Measurements from ENCODE around the gene MARF1.
"Not testable (repeated sequence)": the region's sequence is repeated elsewhere in the genome, so short reads cannot be mapped to it uniquely, and the experiment has no call there.

The MARF1 gene

GRCh38 chr16:15652293-15653001 lies 9.5 kb upstream of the MARF1 start:
- DNase-seq: no peak

- DNase-seq: no peak
Measured at GRCh38 chr16:15650698-15651171, 7.8 kb upstream of the MARF1 start.

GRCh38 chr16:15650019-15650697 lies 7.2 kb upstream of the MARF1 start, which contains the start of gene NDE1:
TSS of gene NDE1 (plus strand) at chr16:15650245. CDS start at chr16:15664779, 14,534 bp downstream.
- DNase-seq: peak; percentile 76

- DNase-seq: no peak
Measured at GRCh38 chr16:15649727-15650018, 6.7 kb upstream of the MARF1 start.

DNA sequence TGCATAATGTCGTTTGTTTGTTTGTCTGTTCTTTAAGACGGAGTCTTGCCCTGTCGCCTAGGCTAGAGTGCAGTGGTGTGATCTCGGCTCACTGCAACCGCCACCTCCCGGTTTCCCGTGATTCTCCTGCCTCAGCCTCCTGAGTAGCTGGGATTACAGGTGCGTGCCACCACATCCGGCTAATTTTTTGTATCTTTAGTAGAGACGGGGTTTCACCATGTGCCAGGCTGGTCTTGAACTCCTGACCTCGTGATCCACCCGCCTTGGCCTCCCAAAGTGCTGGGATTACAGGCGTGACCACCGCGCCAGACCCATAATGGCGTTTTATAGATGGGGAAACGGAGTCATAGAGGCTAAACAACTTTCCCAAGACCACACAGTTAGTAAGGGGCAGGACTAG lies 6.4 kb upstream of the MARF1 start:
- DNase-seq: not testable (repeated sequence)

DNA sequence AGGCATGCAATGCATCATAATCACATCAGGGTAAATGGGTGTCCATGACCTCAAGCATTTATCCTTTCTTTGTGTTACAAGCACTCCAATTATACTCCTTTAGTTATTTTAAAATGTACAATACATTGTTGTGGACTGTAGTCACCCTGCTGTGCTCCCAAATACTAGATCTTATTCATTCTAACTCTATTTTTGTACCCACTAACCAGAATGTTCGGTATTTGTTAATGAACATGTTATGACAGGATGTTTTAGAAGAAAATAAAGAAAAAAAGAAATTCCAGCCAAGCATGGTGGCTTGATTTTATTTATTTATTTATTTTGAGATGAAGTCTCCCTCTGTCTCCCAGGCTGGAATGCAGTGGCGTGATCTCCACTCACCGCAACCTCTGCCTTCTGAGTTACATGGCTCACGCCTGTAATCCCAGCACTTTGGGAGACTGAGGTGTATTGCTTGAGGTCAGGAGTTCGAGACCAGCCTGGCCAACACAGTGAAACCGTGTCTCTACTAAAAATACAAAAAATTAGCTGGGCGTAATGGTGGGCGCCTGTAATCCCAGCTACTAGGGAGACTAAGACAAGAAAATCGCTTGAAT lies 5.3 kb upstream of the MARF1 start:
- DNase-seq: no peak

DNA sequence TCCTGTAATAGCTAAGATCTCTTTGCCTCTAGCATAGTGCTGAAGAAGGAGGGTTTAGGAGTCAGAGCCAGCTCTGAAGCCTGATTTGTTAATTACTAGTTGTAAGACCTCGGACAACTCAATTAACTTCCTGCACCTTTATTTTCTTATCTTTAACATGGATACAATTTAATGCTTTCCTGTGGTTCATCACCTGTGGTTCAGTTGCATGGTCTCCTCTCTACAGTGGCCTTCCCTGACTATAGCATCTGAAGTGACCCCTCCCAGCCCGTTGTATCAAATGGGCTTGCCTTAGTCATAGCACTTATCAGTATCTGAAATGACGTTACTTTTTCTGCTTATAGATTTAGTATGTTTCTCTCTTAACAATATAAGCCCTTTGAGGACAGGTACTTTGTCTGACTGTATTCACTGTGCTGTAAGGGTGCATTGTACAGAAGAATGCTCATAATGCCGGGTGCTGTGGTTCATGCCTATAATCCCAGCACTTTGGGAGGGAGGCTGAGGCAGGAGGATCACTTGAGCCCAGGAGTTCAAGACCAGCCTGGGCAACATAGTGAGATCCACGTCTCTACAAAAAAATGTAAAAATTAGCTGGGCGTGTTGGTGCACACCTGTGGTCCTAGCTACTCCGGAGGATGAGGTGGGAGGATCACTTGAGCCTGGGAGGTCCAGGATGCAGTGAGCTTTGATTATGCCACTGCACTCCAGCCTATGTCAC lies 4.5 kb upstream of the MARF1 start:
- DNase-seq: no peak

DNA sequence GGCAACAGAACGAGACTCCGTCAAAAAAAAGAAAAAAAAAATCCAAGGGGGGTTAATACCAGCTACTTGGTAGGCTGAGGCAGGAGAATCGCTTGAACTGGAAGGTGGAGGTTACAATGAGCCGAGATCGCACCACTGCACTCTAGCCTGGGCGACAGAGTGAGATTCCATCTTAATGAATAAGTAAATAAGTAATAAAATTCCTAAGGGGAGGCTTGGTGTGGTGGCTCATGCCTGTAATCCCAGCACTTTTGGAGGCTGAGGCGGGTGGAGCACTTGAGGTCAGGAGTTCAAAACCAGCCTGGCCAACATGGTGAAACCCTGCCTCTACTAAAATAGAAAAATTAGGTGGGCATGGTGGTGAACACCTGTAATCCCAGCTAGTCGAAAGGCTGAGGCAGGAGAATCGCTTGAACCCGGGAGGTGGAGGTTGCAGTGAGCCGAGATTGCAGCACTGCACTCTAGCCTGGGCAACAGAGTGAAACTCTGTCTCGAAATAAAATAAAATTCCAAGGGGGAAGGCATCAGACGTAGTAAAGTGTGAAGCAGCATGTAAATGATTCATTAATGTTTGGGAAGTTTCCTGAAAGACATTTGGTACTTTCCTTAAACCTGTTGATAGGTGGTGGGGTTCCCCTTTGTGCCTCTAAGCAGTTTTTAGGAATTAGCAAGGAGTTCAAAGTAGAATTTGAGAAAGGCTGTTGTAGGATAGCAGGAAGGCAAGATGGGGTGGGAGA lies 3.8 kb upstream of the MARF1 start:
- DNase-seq: not testable (repeated sequence)

DNA sequence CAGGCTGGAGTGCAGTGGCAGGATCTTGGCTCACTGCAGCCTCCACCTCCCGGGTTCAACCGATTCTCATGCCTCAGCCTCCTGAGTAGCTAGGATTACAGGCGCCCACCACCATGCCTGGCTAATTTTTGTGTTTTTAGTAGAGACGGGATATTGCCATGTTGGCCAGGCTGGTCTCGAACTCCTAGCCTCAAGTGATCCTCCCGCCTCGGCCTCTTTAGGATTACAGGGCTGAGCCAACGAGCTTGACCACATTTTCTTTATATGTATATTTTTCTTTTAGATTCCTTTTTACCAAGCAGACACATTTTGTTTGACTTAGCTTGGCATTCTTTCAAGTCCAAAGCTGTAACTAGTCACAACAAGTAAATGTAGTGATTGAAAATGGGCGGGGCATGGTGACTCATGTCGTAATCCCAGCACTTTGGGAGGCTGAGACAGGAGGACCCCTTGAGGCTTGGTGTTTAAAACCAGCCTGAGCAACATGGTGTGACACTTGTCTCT lies 2.1 kb upstream of the MARF1 start:
- not testable (repeated sequence) for DNase-seq

- no peak for DNase-seq
Measured at GRCh38 chr16:15644267-15644961, 1.5 kb upstream of the MARF1 start.

DNA sequence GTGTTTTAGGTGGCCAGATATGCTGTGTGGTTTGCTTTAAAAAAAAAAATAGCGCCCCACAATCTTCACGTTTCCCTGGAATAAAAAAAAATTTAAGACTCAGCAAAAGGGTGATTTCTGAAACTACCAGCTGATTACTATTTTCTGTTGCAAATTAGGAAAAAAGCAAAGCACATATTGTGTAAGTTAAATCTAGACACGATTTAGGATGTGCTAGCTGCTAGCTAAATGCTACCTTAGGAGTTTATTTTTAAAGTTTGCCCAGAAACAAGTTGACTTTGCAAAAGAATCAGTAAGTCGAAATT lies 944 bp upstream of the MARF1 start:
- DNase-seq: no peak

DNA sequence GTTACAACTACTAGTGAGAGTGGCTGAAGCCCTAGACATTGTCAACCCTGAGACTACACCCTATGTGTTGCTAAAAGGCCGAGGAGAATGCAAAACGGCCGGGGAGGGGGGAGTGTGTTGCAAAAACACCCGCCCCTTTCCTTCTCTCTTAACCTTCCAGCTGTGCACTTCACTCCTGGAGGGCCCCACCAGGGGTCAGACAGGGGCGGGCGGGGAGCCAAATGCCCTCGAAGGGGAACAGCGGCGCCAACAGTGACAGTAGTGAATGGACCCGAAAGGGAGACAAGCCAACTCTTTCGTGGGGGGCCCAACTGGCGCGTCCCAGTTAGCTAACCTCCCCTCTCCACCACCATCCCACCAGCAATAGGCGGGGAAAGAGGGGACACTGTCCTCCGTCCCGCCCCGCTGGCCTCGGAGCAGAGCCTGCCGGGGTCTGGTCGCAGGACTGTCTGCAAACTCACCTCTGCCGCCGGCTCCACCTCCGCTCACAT lies 352 bp downstream of the MARF1 start:
- DNase-seq: peak; percentile 53

DNA sequence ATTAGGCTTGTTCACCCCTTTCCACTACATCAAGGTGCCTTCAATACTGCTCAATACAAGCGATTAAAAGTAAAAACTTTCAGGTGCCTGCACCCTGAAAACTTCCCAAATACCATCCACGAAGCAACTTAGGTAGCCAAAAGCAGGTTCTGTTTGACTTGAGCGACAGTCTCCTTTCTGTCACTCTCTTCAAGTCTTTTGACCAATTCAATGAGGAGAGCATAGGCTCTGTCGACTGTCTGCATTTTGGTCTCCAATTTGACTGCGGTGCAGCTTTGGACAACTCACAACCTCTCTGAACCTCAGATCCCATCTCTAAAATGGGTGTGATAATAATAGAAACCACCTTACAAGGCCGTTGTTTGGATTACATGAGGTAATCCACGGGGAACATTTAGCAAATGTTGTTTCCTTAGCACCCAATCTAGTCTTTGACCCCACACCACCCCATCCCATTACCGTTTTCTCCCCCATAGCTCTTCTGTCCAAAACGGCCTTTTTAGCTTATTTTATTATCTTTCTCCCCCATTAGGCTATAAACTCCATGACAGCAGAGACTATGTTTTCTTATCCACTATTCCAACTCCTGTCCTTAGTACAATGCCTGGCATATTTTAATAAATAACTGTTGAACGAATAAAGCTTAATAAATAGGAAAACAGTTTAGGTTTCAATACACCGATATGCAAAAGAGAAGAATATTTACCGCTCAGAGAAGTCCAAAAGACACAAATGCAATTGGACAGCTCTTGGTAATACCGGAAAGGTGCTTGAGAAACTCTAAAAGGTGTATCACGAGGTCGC lies 999 bp downstream of the MARF1 start:
- no peak for DNase-seq

DNA sequence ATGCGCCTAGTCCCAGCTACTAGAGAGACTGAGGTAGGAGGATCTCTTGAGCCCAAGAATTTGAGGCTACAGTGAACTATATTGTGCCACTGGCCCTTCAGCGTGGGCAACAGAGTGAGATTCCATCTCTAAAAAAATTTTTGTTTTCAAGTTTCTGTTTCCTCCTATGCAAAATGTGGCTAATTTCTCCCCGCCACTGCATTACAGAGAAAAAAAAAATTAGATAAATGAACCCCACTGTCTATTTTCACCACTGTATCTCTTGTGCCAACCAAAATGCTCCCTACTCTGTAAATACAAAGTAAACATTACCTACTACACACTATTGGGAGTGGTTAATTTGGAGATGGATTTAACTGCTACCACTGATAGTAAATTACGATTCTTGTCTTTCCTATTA lies 2.0 kb downstream of the MARF1 start:
- DNase-seq: no peak

GRCh38 chr16:15639061-15639568 lies 3.8 kb downstream of the MARF1 start:
- DNase-seq: no peak

DNA sequence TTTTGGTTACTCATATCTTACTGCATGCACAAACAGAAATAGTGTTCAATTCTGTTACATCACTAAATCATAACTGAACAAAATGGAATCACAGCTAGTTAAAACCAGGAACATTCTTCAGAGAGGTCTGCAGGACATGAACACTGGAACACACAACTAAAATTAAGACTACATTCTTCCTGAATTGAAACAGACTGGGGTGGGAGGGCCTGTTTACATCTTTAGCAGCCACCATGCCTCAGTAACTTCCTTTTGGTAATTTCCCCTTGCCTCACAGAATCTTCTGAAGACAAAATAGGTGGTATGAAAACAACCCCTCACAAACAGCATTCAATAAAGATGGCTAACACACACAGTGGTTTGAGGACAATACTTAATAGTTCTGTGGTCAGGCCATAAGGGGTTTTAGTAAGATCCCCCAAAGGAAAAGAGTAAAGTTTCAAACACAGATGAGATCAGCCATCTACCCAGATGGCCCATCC lies 6.5 kb downstream of the MARF1 start:
- DNase-seq: no peak

DNA sequence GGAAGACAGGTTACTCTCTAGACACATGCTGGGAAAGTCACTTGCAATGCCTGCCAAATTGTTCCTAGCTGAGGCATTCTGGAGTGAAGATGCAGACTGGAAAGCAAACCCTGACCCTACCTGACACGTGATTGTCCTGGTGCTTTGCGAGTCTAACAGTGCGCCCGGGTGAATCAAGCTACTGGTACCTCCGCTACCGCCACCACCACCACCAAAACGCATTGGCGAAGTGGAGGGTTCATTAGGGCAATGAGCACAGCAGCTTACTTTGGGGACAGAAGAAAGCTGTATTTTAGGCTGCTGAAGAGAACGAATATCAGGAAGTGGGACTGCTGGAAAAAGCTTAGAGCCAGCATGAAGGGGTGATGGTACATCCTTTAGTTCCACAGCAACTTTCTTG lies 7.0 kb downstream of the MARF1 start:
- DNase-seq: no peak

DNA sequence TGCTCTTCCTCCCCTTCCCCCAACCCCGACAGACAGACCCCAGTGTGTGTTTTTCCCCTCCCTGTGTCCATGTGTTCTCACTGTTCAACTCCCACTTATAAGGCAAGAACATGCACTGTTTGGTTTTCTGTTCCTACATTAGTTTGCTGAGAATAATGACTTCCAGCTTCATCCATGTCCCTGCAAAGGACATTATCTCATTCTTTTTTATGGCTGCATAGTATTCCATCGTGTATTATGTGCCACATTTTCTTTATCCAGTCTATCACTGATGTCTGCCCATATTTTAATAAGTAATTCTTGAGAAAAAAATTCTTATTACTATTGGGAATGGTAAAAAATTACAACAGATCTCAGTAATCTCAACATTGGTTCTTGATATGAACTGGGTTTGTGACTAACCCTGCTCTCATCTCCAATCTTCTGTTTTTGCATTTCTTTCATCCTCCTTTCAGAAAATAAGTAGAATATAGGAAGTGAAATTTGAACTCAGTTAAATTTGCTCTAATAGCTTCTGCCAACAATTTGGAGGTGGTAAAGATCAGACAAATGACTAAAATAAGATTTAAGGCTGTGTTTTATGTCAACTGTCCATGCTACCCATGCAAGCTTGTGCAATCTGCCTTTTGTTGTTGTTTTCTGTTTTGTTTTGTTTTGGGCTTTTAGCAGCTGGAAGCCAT lies 11.1 kb downstream of the MARF1 start:
- DNase-seq: no peak

DNA sequence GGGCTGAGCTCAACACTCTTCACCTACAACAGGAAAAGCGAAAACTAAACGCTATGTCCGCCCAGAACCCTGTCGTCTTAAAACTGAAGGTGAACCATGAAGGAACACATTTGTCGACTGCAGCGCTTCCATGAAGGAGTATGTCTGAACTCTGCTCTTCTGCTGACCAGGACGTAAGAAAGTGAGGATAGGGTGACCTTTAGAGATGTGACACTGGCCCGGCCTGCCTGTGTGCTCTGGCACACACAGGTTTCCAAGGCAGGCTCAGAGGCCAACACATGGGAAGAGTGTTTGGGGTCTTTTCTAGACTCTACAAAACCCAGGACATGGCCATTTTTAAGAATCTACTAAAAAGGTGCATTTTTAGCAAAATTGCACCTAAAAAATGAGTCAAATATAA lies 21.1 kb downstream of the MARF1 start:
- no peak for DNase-seq

DNA sequence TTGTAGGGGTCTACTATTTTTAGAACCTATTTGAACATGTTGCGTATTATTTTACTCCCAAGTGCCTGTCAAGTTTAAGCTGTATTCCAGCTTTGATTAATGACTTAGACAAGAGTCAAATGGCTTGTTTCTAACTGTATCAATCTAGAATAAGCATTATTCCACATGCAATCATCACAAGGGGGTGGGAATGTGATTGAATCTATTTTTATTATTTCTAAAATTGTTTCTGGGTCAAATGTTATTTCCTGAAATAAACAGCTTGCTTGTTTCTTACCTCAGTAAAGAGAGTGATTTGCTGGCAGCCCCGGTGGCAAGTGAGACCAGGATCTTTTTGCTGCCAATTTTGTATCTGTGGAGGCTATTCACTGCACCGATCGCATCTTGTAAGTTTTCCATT lies 21.5 kb downstream of the MARF1 start:
- no peak for DNase-seq

All from NCI-H1092 (cell line).